SK-N-SH (cell line): ENCODE results near the gene VPS13C. TPM values are rescaled to one million over a fixed set of nuclear protein-coding genes. Genes with fewer than 3 reads are reported as not detected.
A peak's percentile ranks its signal among the peaks of the same experiment; 100 is the strongest.

ENCODE experiments used
- CTCF ChIA-PET: fragments of 300-600, 350-600 bp; formaldehyde crosslinking; extraction: SDS; loops from one replicate; lab custom pipeline; 2021; lab: Yijun Ruan, JAX
- POLR2A ChIA-PET: fragments of 350-600 bp; sonication (Branson Sonifier 250); formaldehyde crosslinking; extraction: SDS; loops from one replicate; lab custom pipeline; 2020; ENCODE audit warnings: antibody characterized with exemption, inconsistent platforms; lab: Yijun Ruan, JAX
- DNase-seq: peaks from one replicate; pipeline ENCODE4 v3.0.0; 2012
- H2AFZ ChIP-seq: fragments of 200-600 bp; sonication (generic); 2 replicates; pipeline ENCODE4 v1.8.1; 2016; ENCODE audit warnings: antibody characterized with exemption, mild to moderate bottlenecking, low read depth
- H3F3A ChIP-seq: fragments of 200-600 bp; sonication (generic); replicated peaks from 2 replicates; pipeline ENCODE3; 2016; ENCODE audit warnings: antibody characterized with exemption, mild to moderate bottlenecking; ENCODE audit not compliant: insufficient read depth
- H3K27ac ChIP-seq, 2 experiments: fragments of 200-500 bp in 1 of 2; fragments of 200-600 bp in 1 of 2; sonication (Bioruptor generic) in 1 of 2; sonication (generic), shearing (Covaris generic) in 1 of 2; 2 replicates each; pipeline versions ENCODE4 v1.5.1 to v1.6.1; 2014 to 2016; ENCODE audit warnings: low read depth in 2 of 2, inconsistent platforms in 1 of 2, low read length in 1 of 2, mild to moderate bottlenecking in 1 of 2, mixed read lengths in 1 of 2
- H3K27me3 ChIP-seq: fragments of 200-600 bp; sonication (generic), shearing (Covaris generic); 2 replicates; pipeline ENCODE4 v1.6.1; 2016; ENCODE audit warnings: mixed run types; ENCODE audit not compliant: insufficient read depth
- H3K36me3 ChIP-seq, 2 experiments: fragments of 200-500 bp in 1 of 2; fragments of 200-600 bp in 1 of 2; sonication (Bioruptor generic) in 1 of 2; sonication (generic) in 1 of 2; replicated peaks in 1 of 2; 2 replicates each; pipeline versions ENCODE3 to v1.5.1; 2014 to 2016; ENCODE audit warnings: low read length in 1 of 2, mild to moderate bottlenecking in 1 of 2; ENCODE audit not compliant: insufficient read depth in 2 of 2, control insufficient read depth in 1 of 2
- H3K4me1 ChIP-seq, 2 experiments: fragments of 200-500 bp in 1 of 2; fragments of 200-600 bp in 1 of 2; sonication (Bioruptor generic) in 1 of 2; sonication (generic), shearing (Covaris generic) in 1 of 2; 2 replicates each; pipeline versions ENCODE4 v1.5.1 to v1.6.1; 2014 to 2016; ENCODE audit warnings: low read depth in 1 of 2, low read length in 1 of 2, mixed run types in 1 of 2; ENCODE audit not compliant: insufficient read depth in 2 of 2, control insufficient read depth in 1 of 2
- H3K4me2 ChIP-seq: fragments of 200-600 bp; sonication (generic), shearing (Covaris generic); 2 replicates; pipeline ENCODE4 v1.6.1; 2017; ENCODE audit warnings: mixed run types
- H3K4me3 ChIP-seq, 2 experiments: fragments of 200-500 bp in 1 of 2; fragments of 200-600 bp in 1 of 2; sonication (Bioruptor generic) in 1 of 2; sonication (generic), shearing (Covaris generic) in 1 of 2; 2 replicates each; pipeline versions ENCODE4 v1.5.1 to v1.8.1; 2014 to 2016; ENCODE audit warnings: low read depth in 2 of 2, inconsistent platforms in 1 of 2, low read length in 1 of 2, mild to moderate bottlenecking in 1 of 2, mixed read lengths in 1 of 2, moderate library complexity in 1 of 2
- H3K79me2 ChIP-seq: fragments of 200-600 bp; sonication (generic); 2 replicates; pipeline ENCODE4 v1.8.1; 2017; ENCODE audit warnings: mild to moderate bottlenecking; ENCODE audit not compliant: insufficient read depth
- H3K9ac ChIP-seq: fragments of 200-600 bp; sonication (generic); 2 replicates; pipeline ENCODE4 v1.6.1; 2017; ENCODE audit warnings: mixed run types
- H3K9me2 ChIP-seq: fragments of 200-600 bp; sonication (generic); 2 replicates; pipeline ENCODE4 v1.6.1; 2017; ENCODE audit warnings: mixed run types
- H3K9me3 ChIP-seq: fragments of 200-600 bp; sonication (generic); 2 replicates; pipeline ENCODE4 v1.6.1; 2017; ENCODE audit warnings: mixed run types, mild to moderate bottlenecking, moderate library complexity
- H4K20me1 ChIP-seq: fragments of 200-600 bp; sonication (generic); 2 replicates; pipeline ENCODE4 v1.6.1; 2017; ENCODE audit warnings: mild to moderate bottlenecking, mixed run types; ENCODE audit not compliant: insufficient read depth
- ELF1 ChIP-seq: IDR thresholded peaks from 2 replicates; pipeline ENCODE4 v1.4.0; 2012
- EP300 ChIP-seq, 2 experiments: IDR thresholded peaks; 2 replicates each; pipeline versions ENCODE4 v1.4.0 to v1.6.1; 2012; ENCODE audit warnings: borderline replicate concordance in 1 of 2, low read depth in 1 of 2, low read length in 1 of 2
- FOSL2 ChIP-seq: IDR thresholded peaks from 2 replicates; pipeline ENCODE4 v1.4.0; 2012; ENCODE audit warnings: low read depth, mild to moderate bottlenecking, moderate library complexity, borderline replicate concordance
- FOXM1 ChIP-seq: IDR thresholded peaks from 2 replicates; pipeline ENCODE4 v1.4.0; 2012; ENCODE audit warnings: low read depth, mild to moderate bottlenecking
- GATA2 ChIP-seq: sonication (generic); formaldehyde crosslinking; IDR thresholded peaks from 2 replicates; pipeline ENCODE4 v1.5.0; 2020; ENCODE audit warnings: mild to moderate bottlenecking, missing genetic modification reagents
- MEF2A ChIP-seq: IDR thresholded peaks from 2 replicates; pipeline ENCODE4 v1.4.0; 2012; ENCODE audit warnings: low read depth, borderline replicate concordance
- MXI1 ChIP-seq: IDR thresholded peaks from 2 replicates; pipeline ENCODE4 v1.6.1; 2012; ENCODE audit warnings: mild to moderate bottlenecking, low read depth, low read length, improper control_type of control experiment
- POLR2AphosphoS5 ChIP-seq: IDR thresholded peaks from 2 replicates; pipeline ENCODE4 v1.6.1; 2012; ENCODE audit warnings: low read depth, low read length
- SMC3 ChIP-seq: IDR thresholded peaks from 2 replicates; pipeline ENCODE4 v1.6.1; 2012; ENCODE audit warnings: low read depth, low read length, improper control_type of control experiment
- TCF12 ChIP-seq: IDR thresholded peaks from 2 replicates; pipeline ENCODE4 v1.4.0; 2012
- TEAD4 ChIP-seq: IDR thresholded peaks from 2 replicates; pipeline ENCODE4 v1.4.0; 2012; ENCODE audit warnings: mild to moderate bottlenecking, borderline replicate concordance; ENCODE audit not compliant: insufficient read depth
- ZBTB33 ChIP-seq: IDR thresholded peaks from 2 replicates; pipeline ENCODE4 v1.4.0; 2012; ENCODE audit warnings: low read depth, borderline replicate concordance
- WGBS: methylation state at CpG from one replicate; pipeline ENCODE4 v1.1.6; 2017; ENCODE audit warnings: low lambda C conversion rate; 5-methylcytosine and 5-hydroxymethylcytosine counted together
- polyA plus RNA-seq, 3 experiments: library from polyadenylated mRNA; depleted of rRNA; stranded (reverse); fragments of >200 nt; gene quantifications; 2 replicates each; pipeline ENCODE4 v1.2.3, GENCODE V29; 2012

The VPS13C gene
- polyA plus RNA-seq, 1 of the 3 experiments (the other 2 are of a cell fraction) = 5.7 TPM

DNA sequence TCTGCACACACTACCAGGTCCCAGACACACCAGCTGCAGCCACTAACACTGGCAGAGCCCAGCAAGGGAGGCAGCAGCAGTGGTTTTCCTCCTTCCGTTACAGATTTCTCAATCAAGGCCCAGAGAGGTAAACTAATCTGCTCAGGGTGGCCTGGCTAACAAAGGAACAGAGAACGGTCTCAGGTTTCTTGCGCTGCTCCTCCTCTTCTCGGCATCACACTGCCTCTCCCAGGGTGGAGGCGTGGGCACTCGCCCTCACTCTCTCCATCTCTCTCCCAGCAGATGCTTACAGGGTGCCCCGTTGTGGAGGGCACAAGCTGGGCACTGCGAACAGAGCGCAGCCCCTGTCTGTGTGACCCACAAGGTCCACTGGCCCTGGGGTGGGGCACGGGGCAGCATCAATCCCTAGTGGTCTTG lies 228.7 kb downstream of the VPS13C start (continued):
- TF ChIP-seq EP300 (IDR thresholded peaks at IDR 0.05; ENCODE audit: borderline replicate concordance in 1 of 2, low read depth in 1 of 2, low read length in 1 of 2) = no peak
- TF ChIP-seq SMC3 = no peak
- no peak for TF ChIP-seq ZBTB33
- TF ChIP-seq TCF12 = no peak
- no peak for TF ChIP-seq GATA2 (CRISPR knock-in tag)
- TF ChIP-seq MEF2A = no peak
- TF ChIP-seq TEAD4 = no peak
- TF ChIP-seq FOSL2 = no peak
- no peak for TF ChIP-seq ELF1
- TF ChIP-seq FOXM1 = no peak

GRCh38 chr15:61830536-61831330 lies 229.5 kb downstream of the VPS13C start:
- Histone ChIP-seq H3K4me1 (peaks cover 0 to 18% of the 10 kb centered on the region in 2 experiments; a peak in 1 of 4 replicates), H3K79me2 (no peaks in the 10 kb centered on the region), H3K27ac (no peak overlapping the region), H3K9me3 (no peaks in the 10 kb centered on the region), H3F3A (no peaks in the 10 kb centered on the region), H2AFZ (no peak overlapping the region), H3K27me3 (no peaks in the 10 kb centered on the region; the same call in 1 of the 2 replicates), H3K9me2 (no peaks in the 10 kb centered on the region), H3K4me3 (no peak overlapping the region), H3K4me2 (no peak overlapping the region)
- DNase-seq = peak; percentile 54
- WGBS = 72% methylated on average over 10 of the region's 12 CpGs
- ChIA-PET CTCF (interaction anchor here (1.2 to 1.9 kb wide), 3 partner anchors 210 to 1324 kb away, joined by 3 to 9 read pairs (median 4); no protein-coding TSS in a partner anchor), POLR2A (no interaction called here)
- TF ChIP-seq EP300 (IDR thresholded peaks at IDR 0.05; ENCODE audit: borderline replicate concordance in 1 of 2, low read depth in 1 of 2, low read length in 1 of 2) (peak in 1 of 2 experiments; percentile 28; a peak in 1 of 4 replicates), SMC3 (no peak)
- TF ChIP-seq, all 33 proteins: peak for 1
- Histone ChIP-seq H3K36me3 (no peaks in the 10 kb centered on the region), H3K9ac (no peak overlapping the region), H4K20me1 (no peaks in the 10 kb centered on the region)

DNA sequence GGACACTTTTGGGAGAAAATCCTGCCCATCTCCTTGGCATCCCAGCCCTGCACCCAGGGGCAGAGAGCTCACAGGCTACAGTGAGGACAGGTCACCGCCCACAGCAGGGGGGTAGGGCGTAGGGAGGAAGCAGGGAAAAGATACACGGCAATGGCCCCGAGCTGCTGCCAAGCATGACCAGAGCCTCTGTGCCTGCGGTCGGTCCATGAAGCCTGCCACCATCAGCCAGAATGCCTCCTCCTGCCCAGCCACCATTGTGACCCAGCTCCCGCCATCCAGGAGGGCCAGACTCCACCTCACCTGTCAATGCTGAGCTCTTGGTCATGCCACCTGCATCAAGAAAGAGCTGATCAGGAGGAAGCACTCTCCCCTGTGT lies 230.7 kb downstream of the VPS13C start:
- no peaks in the 10 kb centered on the region for H3K9me3 ChIP-seq
- peaks cover 0 to 12% of the 10 kb centered on the region in 2 experiments; a peak in 1 of 4 replicates for H3K4me1 ChIP-seq
- H2AFZ ChIP-seq = no peak overlapping the region
- DNase-seq = no peak
- H3K4me3 ChIP-seq = no peak overlapping the region
- 77% methylated on average over 6 of the region's 7 CpGs for WGBS
- H3K79me2 ChIP-seq = no peaks in the 10 kb centered on the region
- H3K4me2 ChIP-seq = no peak overlapping the region
- H3F3A ChIP-seq = no peaks in the 10 kb centered on the region
- no peak for TF ChIP-seq FOXM1
- no peak for TF ChIP-seq ZBTB33
- no peak for TF ChIP-seq FOSL2
- no peak for TF ChIP-seq ELF1
- no peak for TF ChIP-seq POLR2AphosphoS5
- TF ChIP-seq MXI1 = no peak
- TF ChIP-seq, all 33 proteins: peak for 0
- Histone ChIP-seq H3K9ac (no peak overlapping the region), H3K27ac (no peak overlapping the region), H3K36me3 (no peaks in the 10 kb centered on the region), H3K9me2 (no peaks in the 10 kb centered on the region), H4K20me1 (no peaks in the 10 kb centered on the region), H3K27me3 (no peaks in the 10 kb centered on the region; the same call in 1 of the 2 replicates)
- ChIA-PET POLR2A (no interaction called here), CTCF (interaction anchor here (0.8 to 2.3 kb wide), 5 partner anchors 207 to 1323 kb away, joined by 3 to 8 read pairs (median 3); no protein-coding TSS in a partner anchor)
